Esophagus muscularis mucosa (tissue), 3 donors: ENCODE data around the gene RAI1.

Experiments used
- CTCF ChIP-seq, 3 experiments: fragments of 200-600 bp in 2 of 3; fragments of 450-650 bp in 1 of 3; sonication (generic) in 2 of 3; IDR thresholded peaks; one replicate each; pipeline ENCODE4 v1.5.1; 2017 to 2019; ENCODE audit warnings: antibody characterized with exemption in 3 of 3, mild to moderate bottlenecking in 2 of 3, moderate library complexity in 1 of 3
- POLR2A ChIP-seq: fragments of 450-650 bp; IDR thresholded peaks from one replicate; pipeline ENCODE4 v1.6.1; 2017; ENCODE audit warnings: antibody characterized with exemption, moderate library complexity, mild to moderate bottlenecking, low read depth
- POLR2AphosphoS5 ChIP-seq, 2 donors: sonication (generic); formaldehyde crosslinking; IDR thresholded peaks; one replicate each; pipeline ENCODE4 v1.6.1; 2017; ENCODE audit warnings: antibody characterized with exemption in 2 of 2

GRCh38 chr17:17668358-17668757 is 12.9 kb upstream of the RAI1 start:
- TF ChIP-seq POLR2A: no peak
- TF ChIP-seq CTCF (IDR thresholded peaks at IDR 0.05): no peak
- TF ChIP-seq POLR2AphosphoS5 (IDR thresholded peaks at IDR 0.05): no peak
